Mononuclear cell (primary cell): ENCODE measurements around the gene METTL16. TPM values are rescaled to one million over a fixed set of nuclear protein-coding genes. Genes with fewer than 3 reads are reported as not detected.

ENCODE experiments used
- H3K27me3 ChIP-seq: 2 replicates; pipeline ENCODE4 v1.6.0; 2011; ENCODE audit warnings: low read length, control low read depth; ENCODE audit not compliant: insufficient read depth
- H3K4me1 ChIP-seq: 2 replicates; pipeline ENCODE4 v1.5.1; 2011; ENCODE audit warnings: mild to moderate bottlenecking, low read length, control low read depth; ENCODE audit not compliant: insufficient read depth
- H3K4me3 ChIP-seq: 2 replicates; pipeline ENCODE4 v1.5.1; 2011; ENCODE audit warnings: mild to moderate bottlenecking, low read length, moderate library complexity
- H3K9me3 ChIP-seq: 2 replicates; pipeline ENCODE4 v1.5.1; 2011; ENCODE audit warnings: low read depth, mild to moderate bottlenecking, control low read depth, low read length
- total RNA-seq: library from RNA; depleted of rRNA; stranded (reverse); fragments of >200 nt; gene quantifications from one replicate; pipeline ENCODE4 v1.2.3, GENCODE V29; 2012

METTL16 gene
- total RNA-seq, 1 donor: 50.3 TPM

DNA sequence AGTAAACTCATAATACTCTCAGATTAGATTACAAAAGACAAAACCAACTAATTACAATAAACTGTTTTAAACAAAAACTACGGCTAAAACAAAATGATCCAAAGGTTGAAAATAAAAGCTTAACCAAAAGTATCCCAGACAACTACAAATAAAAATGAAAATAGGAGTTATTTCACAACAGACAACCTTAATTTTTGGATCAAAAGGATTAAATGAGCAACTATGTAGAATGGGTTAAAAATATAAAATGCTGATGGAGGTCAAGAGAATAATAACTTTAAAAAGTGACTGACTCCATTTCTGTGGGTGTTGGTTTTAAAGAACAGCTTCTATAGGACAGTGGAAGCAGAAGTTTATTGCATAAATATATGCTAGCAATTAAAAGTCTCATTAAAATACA is 28.6 kb downstream of the METTL16 start:
- Histone ChIP-seq H3K4me3 (no peak overlapping the region), H3K27me3 (no peaks in the 10 kb centered on the region), H3K4me1 (peaks cover 40% of the 10 kb centered on the region), H3K9me3 (no peaks in the 10 kb centered on the region)

GRCh38 chr17:2482218-2482617 is 29.5 kb downstream of the METTL16 start:
- Histone ChIP-seq H3K9me3 (no peaks in the 10 kb centered on the region), H3K27me3 (no peaks in the 10 kb centered on the region), H3K4me1 (peaks cover 34% of the 10 kb centered on the region), H3K4me3 (no peak overlapping the region)

DNA sequence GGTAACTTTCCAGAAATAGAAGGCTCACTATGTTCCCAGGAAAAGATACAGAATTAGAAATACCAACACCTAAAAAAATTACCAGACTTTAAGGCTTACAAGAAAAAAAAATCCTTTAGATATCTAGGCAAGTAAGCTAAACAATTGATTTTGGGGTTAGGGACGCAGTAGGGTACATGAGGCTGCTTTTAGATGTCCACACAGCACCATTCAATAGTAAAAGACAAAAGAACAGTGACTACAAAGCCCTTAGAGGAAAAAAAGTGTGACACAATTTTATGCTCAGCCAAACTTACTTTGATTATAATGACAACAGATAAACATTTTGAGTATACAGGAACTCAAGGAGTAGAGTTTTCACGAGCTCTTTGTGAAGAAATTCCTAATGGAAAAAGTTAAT is 29.9 kb downstream of the METTL16 start:
- Histone ChIP-seq H3K9me3 (no peaks in the 10 kb centered on the region), H3K4me3 (no peak overlapping the region), H3K4me1 (peaks cover 29% of the 10 kb centered on the region), H3K27me3 (no peaks in the 10 kb centered on the region)

GRCh38 chr17:2478458-2478857 is 33.2 kb downstream of the METTL16 start:
- Histone ChIP-seq H3K4me1 (peaks cover 7% of the 10 kb centered on the region), H3K9me3 (no peaks in the 10 kb centered on the region), H3K27me3 (no peaks in the 10 kb centered on the region), H3K4me3 (no peak overlapping the region)

- Histone ChIP-seq H3K27me3 (no peaks in the 10 kb centered on the region), H3K4me3 (no peak overlapping the region), H3K9me3 (no peaks in the 10 kb centered on the region), H3K4me1 (no peaks in the 10 kb centered on the region)
These were observed 36.6 kb downstream of the METTL16 start for GRCh38 chr17:2475056-2475455.

- no peak overlapping the region for H3K4me3 ChIP-seq
- H3K4me1 ChIP-seq: no peaks in the 10 kb centered on the region
- no peaks in the 10 kb centered on the region for H3K9me3 ChIP-seq
- H3K27me3 ChIP-seq: no peaks in the 10 kb centered on the region
These were observed 37.3 kb downstream of the METTL16 start for GRCh38 chr17:2474371-2474770.

GRCh38 chr17:2468270-2468669 is 43.4 kb downstream of the METTL16 start:
- H3K4me1 ChIP-seq: no peaks in the 10 kb centered on the region
- H3K9me3 ChIP-seq: no peaks in the 10 kb centered on the region
- no peaks in the 10 kb centered on the region for H3K27me3 ChIP-seq
- no peak overlapping the region for H3K4me3 ChIP-seq

- no peaks in the 10 kb centered on the region for H3K4me1 ChIP-seq
- no peaks in the 10 kb centered on the region for H3K9me3 ChIP-seq
- no peak overlapping the region for H3K4me3 ChIP-seq
- no peaks in the 10 kb centered on the region for H3K27me3 ChIP-seq
These were observed 44.8 kb downstream of the METTL16 start for GRCh38 chr17:2466931-2467330.

DNA sequence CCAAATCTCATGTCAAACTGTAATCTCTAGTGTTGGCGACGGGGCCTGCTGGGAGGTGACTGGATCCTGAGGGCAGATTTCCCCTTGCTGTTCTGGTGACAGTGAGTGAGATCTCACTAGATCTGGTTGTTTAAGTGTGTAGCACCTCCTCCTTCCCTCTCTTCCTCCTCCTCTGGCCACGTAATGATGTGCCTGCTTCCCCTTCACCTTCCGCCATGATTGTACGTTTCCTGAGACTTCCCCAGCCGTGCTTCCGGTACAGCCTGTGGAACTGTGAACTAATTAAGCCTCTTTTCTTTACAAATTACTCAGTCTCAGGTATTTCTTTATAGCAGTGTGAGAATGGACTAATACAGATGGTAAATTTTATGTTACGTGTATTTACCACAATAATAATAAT is 49.2 kb downstream of the METTL16 start:
- Histone ChIP-seq H3K9me3 (no peaks in the 10 kb centered on the region), H3K4me1 (no peaks in the 10 kb centered on the region), H3K4me3 (no peak overlapping the region), H3K27me3 (no peaks in the 10 kb centered on the region)

- Histone ChIP-seq H3K4me3 (no peak overlapping the region), H3K9me3 (no peaks in the 10 kb centered on the region), H3K4me1 (no peaks in the 10 kb centered on the region), H3K27me3 (no peaks in the 10 kb centered on the region)
These were observed 51.8 kb downstream of the METTL16 start for GRCh38 chr17:2459917-2460271.

DNA sequence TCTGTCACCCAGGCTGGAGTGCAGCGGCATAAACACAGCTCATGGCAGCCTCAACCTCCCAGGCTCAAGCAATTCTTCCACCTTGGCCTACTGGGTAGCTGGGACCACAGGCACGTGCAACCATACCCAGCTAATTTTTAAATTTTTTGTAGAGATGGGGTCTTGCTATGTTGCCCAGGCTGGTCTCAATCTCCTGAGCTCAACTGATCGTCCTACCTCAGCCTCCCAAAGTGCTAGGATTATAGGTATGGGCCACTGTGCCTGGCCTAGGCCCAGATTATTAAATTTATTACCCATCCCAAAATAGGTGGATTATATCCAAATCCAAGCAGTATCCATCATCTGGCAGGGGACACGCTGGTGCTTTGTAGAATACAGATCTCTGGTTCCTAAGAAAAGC is 53.8 kb downstream of the METTL16 start:
- Histone ChIP-seq H3K27me3 (no peaks in the 10 kb centered on the region), H3K9me3 (no peaks in the 10 kb centered on the region), H3K4me3 (no peak overlapping the region), H3K4me1 (no peaks in the 10 kb centered on the region)

DNA sequence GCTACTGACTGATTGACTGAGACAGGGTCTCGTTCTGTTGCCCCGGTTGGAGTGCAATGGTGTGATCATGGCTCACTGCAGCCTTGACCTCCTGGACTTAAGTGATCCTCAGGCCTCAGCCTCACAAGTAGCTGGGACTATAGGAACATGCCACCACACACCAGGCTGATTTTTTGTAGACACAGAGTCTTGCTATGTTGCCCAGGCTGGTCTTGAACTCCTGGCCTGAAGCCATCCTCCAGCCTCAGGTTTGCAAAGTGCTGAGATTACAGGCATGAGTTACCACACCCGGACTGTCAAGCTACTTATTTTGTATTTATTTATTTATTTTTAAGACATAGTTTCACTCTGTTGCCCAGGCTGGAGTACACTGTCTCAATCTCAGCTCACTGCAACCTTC is 55.2 kb downstream of the METTL16 start:
- no peaks in the 10 kb centered on the region for H3K4me1 ChIP-seq
- no peak overlapping the region for H3K4me3 ChIP-seq
- no peaks in the 10 kb centered on the region for H3K9me3 ChIP-seq
- H3K27me3 ChIP-seq: no peaks in the 10 kb centered on the region

GRCh38 chr17:2455956-2456355 is 55.7 kb downstream of the METTL16 start:
- Histone ChIP-seq H3K27me3 (no peaks in the 10 kb centered on the region), H3K9me3 (no peaks in the 10 kb centered on the region), H3K4me3 (no peak overlapping the region), H3K4me1 (no peaks in the 10 kb centered on the region)

- H3K4me1 ChIP-seq: no peaks in the 10 kb centered on the region
- H3K4me3 ChIP-seq: no peak overlapping the region
- no peaks in the 10 kb centered on the region for H3K27me3 ChIP-seq
- no peaks in the 10 kb centered on the region for H3K9me3 ChIP-seq
These were observed 57.8 kb downstream of the METTL16 start for GRCh38 chr17:2453866-2454265.

- Histone ChIP-seq H3K27me3 (no peaks in the 10 kb centered on the region), H3K4me1 (no peaks in the 10 kb centered on the region), H3K9me3 (no peaks in the 10 kb centered on the region), H3K4me3 (no peak overlapping the region)
These were observed 58.4 kb downstream of the METTL16 start for GRCh38 chr17:2453325-2453724.

- H3K27me3 ChIP-seq: no peaks in the 10 kb centered on the region
- no peak overlapping the region for H3K4me3 ChIP-seq
- no peaks in the 10 kb centered on the region for H3K9me3 ChIP-seq
- no peaks in the 10 kb centered on the region for H3K4me1 ChIP-seq
These were observed 59.4 kb downstream of the METTL16 start for GRCh38 chr17:2452216-2452750.
